Sciatic nerve (tissue), 2 donors: Measurements from ENCODE around the gene PAK2. TPM values are rescaled to one million over a fixed set of nuclear protein-coding genes. Genes with fewer than 3 reads are reported as not detected.
"Not testable (repeated sequence)": the region's sequence is repeated elsewhere in the genome, so short reads cannot be mapped to it uniquely, and the experiment has no call there.

ENCODE experiments used
- ATAC-seq: fragments of 200-7000 bp; cut with Tn5 transposase; one replicate; pipeline ENCODE4 v1.9.1; 2020; ENCODE audit warnings: mild to moderate bottlenecking, moderate library complexity
- DNase-seq: peaks from one replicate; pipeline ENCODE4 v3.0.0-alpha.2; 2020; ENCODE audit warnings: low spot score
- intact Hi-C: fragments of 100-400 bp; cut with DNase I; formaldehyde crosslinking; loops from one replicate; pipeline ENCODE4 v1.14.2; 2022
- total RNA-seq: library from RNA; stranded (reverse); fragmentation: NEBNext Ultra II Directional; extraction: Animal tissue kit (Norgen Biotek cat#: 25700); gene quantifications from one replicate; pipeline ENCODE4 v1.2.1, GENCODE V29; 2021
- donor health status: DM: no; HTN: no; CAD: no.
- donor health status: DM: no; HTN: no; CAD: no.

PAK2 gene
- total RNA-seq, 1 donor from 2014 or later: 60.8 TPM

GRCh38 chr3:196821806-196822355, 82.2 kb downstream of the PAK2 start:
- ATAC-seq: no peak
- DNase-seq: no peak
- intact Hi-C loops: no loop called here

- intact Hi-C loops: not testable (repeated sequence)
Measured at GRCh38 chr3:196829651-196830050, 90.0 kb downstream of the PAK2 start.

GRCh38 chr3:196835086-196835485, 95.4 kb downstream of the PAK2 start:
- intact Hi-C loops: no loop called here
- no peak for ATAC-seq
- no peak for DNase-seq

More at GRCh38 chr3:196829651-196830050, 90.0 kb downstream of the PAK2 start:
- not testable (repeated sequence) for ATAC-seq, DNase-seq

GRCh38 chr3:196836626-196837025, 97.0 kb downstream of the PAK2 start:
- intact Hi-C loops, DNase-seq, ATAC-seq: not testable (repeated sequence)

GRCh38 chr3:196837819-196838420, 98.3 kb downstream of the PAK2 start:
- DNase-seq (peak; percentile 74), ATAC-seq (peak; percentile 81)
- intact Hi-C loops: no loop called here

GRCh38 chr3:196839351-196839750, 99.7 kb downstream of the PAK2 start:
- intact Hi-C loops, DNase-seq, ATAC-seq: not testable (repeated sequence)

- intact Hi-C loops: no loop called here
- ATAC-seq: no peak
- no peak for DNase-seq
Measured at GRCh38 chr3:196842567-196843434, 103.1 kb downstream of the PAK2 start.

- ATAC-seq: no peak
- intact Hi-C loops: no loop called here
- no peak for DNase-seq
Measured at GRCh38 chr3:196843435-196844110, 103.9 kb downstream of the PAK2 start.

GRCh38 chr3:196844235-196845219, 104.9 kb downstream of the PAK2 start:
- ATAC-seq, intact Hi-C loops, DNase-seq: not testable (repeated sequence)

- DNase-seq, intact Hi-C loops, ATAC-seq: not testable (repeated sequence)
Measured at GRCh38 chr3:196848375-196848774, 108.7 kb downstream of the PAK2 start.

GRCh38 chr3:196849180-196849741, 109.6 kb downstream of the PAK2 start:
- intact Hi-C loops: no loop called here
- no peak for ATAC-seq
- no peak for DNase-seq

- ATAC-seq, intact Hi-C loops, DNase-seq: not testable (repeated sequence)
Measured at GRCh38 chr3:196863000-196863399, 123.3 kb downstream of the PAK2 start.

GRCh38 chr3:196867155-196867506, 127.5 kb downstream of the PAK2 start:
- intact Hi-C loops: no loop called here
- peak; percentile 27 for ATAC-seq
- no peak for DNase-seq

GRCh38 chr3:196867507-196868296, 128.0 kb downstream of the PAK2 start, which contains the start of gene SENP5:
SENP5 (plus strand) TSS chr3:196867920; CDS start chr3:196885182, 17,262 bp downstream.
- intact Hi-C loops: no loop called here
- peak; percentile 100 for ATAC-seq
- DNase-seq: peak; percentile 94

GRCh38 chr3:196868297-196868661, 128.6 kb downstream of the PAK2 start:
- intact Hi-C loops: no loop called here
- no peak for ATAC-seq
- peak; percentile 59 for DNase-seq

GRCh38 chr3:196872316-196872715, 132.7 kb downstream of the PAK2 start:
- ATAC-seq (no peak), DNase-seq (no peak)
- intact Hi-C loops: no loop called here

GRCh38 chr3:196874511-196875094, 134.9 kb downstream of the PAK2 start:
- DNase-seq, ATAC-seq, intact Hi-C loops: not testable (repeated sequence)
